Measurements from ENCODE around the gene PPP3CA.

PPP3CA gene

GRCh38 chr4:100984901-100985300 is 362.4 kb downstream of the PPP3CA start:
- DNase-seq, result no peak

- DNase-seq, result no peak
These were observed 363.9 kb downstream of the PPP3CA start for GRCh38 chr4:100983426-100983825.

GRCh38 chr4:100982345-100982744 is 365.0 kb downstream of the PPP3CA start:
- no peak for DNase-seq

GRCh38 chr4:100981447-100982204 is 365.7 kb downstream of the PPP3CA start:
- DNase-seq, result no peak

- DNase-seq, result no peak
These were observed 367.6 kb downstream of the PPP3CA start for GRCh38 chr4:100979736-100980135.

GRCh38 chr4:100977746-100978397 is 369.5 kb downstream of the PPP3CA start:
- DNase-seq, result no peak

GRCh38 chr4:100977274-100977673 is 370.1 kb downstream of the PPP3CA start:
- DNase-seq, result no peak
